ENCODE data around the gene SIPA1L3. TPM values are rescaled to one million over a fixed set of nuclear protein-coding genes. Genes with fewer than 3 reads are reported as not detected.

SIPA1L3 gene
- total RNA-seq, 1 experiment from 2014 or later: 36.0 TPM

- no peaks in the 10 kb centered on the region for H3K9me3 Mint-ChIP-seq (ENCODE audit: unreplicated experiment)
- H3K27me3 Mint-ChIP-seq (ENCODE audit: insufficient read depth, unreplicated experiment): no peaks in the 10 kb centered on the region
- POLR2A ChIA-PET: no interaction called here
- no peak overlapping the region for H3K27ac Mint-ChIP-seq (ENCODE audit: low read depth, unreplicated experiment)
- no peaks in the 10 kb centered on the region for H3K4me1 Mint-ChIP-seq (ENCODE audit: insufficient read depth, unreplicated experiment)
- no peak overlapping the region for H3K4me3 Mint-ChIP-seq (ENCODE audit: unreplicated experiment)
- TF ChIP-seq CTCF (IDR thresholded peaks at IDR 0.05; ENCODE audit: unreplicated experiment): no peak
- BruUV-seq (replicated peaks): no TSS peak
- CTCF ChIA-PET: interaction anchor here (1.1 kb wide), 1 partner anchor 13 kb away, joined by 3 read pairs; no protein-coding TSS in a partner anchor
- peaks cover 27% of the 10 kb centered on the region for H3K36me3 Mint-ChIP-seq (ENCODE audit: insufficient read depth, unreplicated experiment)
- DNase-seq (ENCODE audit: unreplicated experiment): no peak
- intact Hi-C loops (cut with micrococcal nuclease): no loop called here
Observed at GRCh38 chr19:38120471-38121025, 213.5 kb downstream of the SIPA1L3 start.

GRCh38 chr19:38122402-38123093 lies 215.5 kb downstream of the SIPA1L3 start:
- no TSS peak for BruUV-seq (replicated peaks)
- Mint-ChIP-seq H3K27ac (ENCODE audit: low read depth, unreplicated experiment) (no peak overlapping the region), H3K4me1 (ENCODE audit: insufficient read depth, unreplicated experiment) (no peaks in the 10 kb centered on the region), H3K36me3 (ENCODE audit: insufficient read depth, unreplicated experiment) (peaks cover 28% of the 10 kb centered on the region), H3K9me3 (ENCODE audit: unreplicated experiment) (no peaks in the 10 kb centered on the region), H3K4me3 (ENCODE audit: unreplicated experiment) (no peak overlapping the region), H3K27me3 (ENCODE audit: insufficient read depth, unreplicated experiment) (no peaks in the 10 kb centered on the region)
- no peak for TF ChIP-seq CTCF (IDR thresholded peaks at IDR 0.05; ENCODE audit: unreplicated experiment)
- intact Hi-C loops (cut with micrococcal nuclease): no loop called here
- DNase-seq (ENCODE audit: unreplicated experiment): no peak
- CTCF ChIA-PET: interaction anchor here (0.6 kb wide), 1 partner anchor 24 kb away, joined by 3 read pairs; no protein-coding TSS in a partner anchor
- POLR2A ChIA-PET: no interaction called here

- no peaks in the 10 kb centered on the region for H3K9me3 Mint-ChIP-seq (ENCODE audit: unreplicated experiment)
- H3K4me1 Mint-ChIP-seq (ENCODE audit: insufficient read depth, unreplicated experiment): no peaks in the 10 kb centered on the region
- intact Hi-C loops (cut with micrococcal nuclease): no loop called here
- POLR2A ChIA-PET: no interaction called here
- peaks cover 22% of the 10 kb centered on the region for H3K36me3 Mint-ChIP-seq (ENCODE audit: insufficient read depth, unreplicated experiment)
- CTCF ChIA-PET: interaction anchor here (0.6 kb wide), 1 partner anchor 10 kb away, joined by 3 read pairs; no protein-coding TSS in a partner anchor
- H3K27me3 Mint-ChIP-seq (ENCODE audit: insufficient read depth, unreplicated experiment): no peaks in the 10 kb centered on the region
- BruUV-seq (replicated peaks): no TSS peak
- no peak for DNase-seq (ENCODE audit: unreplicated experiment)
- no peak overlapping the region for H3K27ac Mint-ChIP-seq (ENCODE audit: low read depth, unreplicated experiment)
- TF ChIP-seq CTCF (IDR thresholded peaks at IDR 0.05; ENCODE audit: unreplicated experiment): no peak
- no peak overlapping the region for H3K4me3 Mint-ChIP-seq (ENCODE audit: unreplicated experiment)
Observed at GRCh38 chr19:38125238-38125637, 218.2 kb downstream of the SIPA1L3 start.

GRCh38 chr19:38130399-38130798 lies 223.4 kb downstream of the SIPA1L3 start:
- H3K4me1 Mint-ChIP-seq (ENCODE audit: insufficient read depth, unreplicated experiment): peaks cover 9% of the 10 kb centered on the region
- no peak overlapping the region for H3K27ac Mint-ChIP-seq (ENCODE audit: low read depth, unreplicated experiment)
- no peak for DNase-seq (ENCODE audit: unreplicated experiment)
- no TSS peak for BruUV-seq (replicated peaks)
- no peak overlapping the region for H3K4me3 Mint-ChIP-seq (ENCODE audit: unreplicated experiment)
- no peak for TF ChIP-seq CTCF (IDR thresholded peaks at IDR 0.05; ENCODE audit: unreplicated experiment)
- intact Hi-C loops (cut with micrococcal nuclease): no loop called here
- no peaks in the 10 kb centered on the region for H3K27me3 Mint-ChIP-seq (ENCODE audit: insufficient read depth, unreplicated experiment)
- no peaks in the 10 kb centered on the region for H3K9me3 Mint-ChIP-seq (ENCODE audit: unreplicated experiment)
- peaks cover 14% of the 10 kb centered on the region for H3K36me3 Mint-ChIP-seq (ENCODE audit: insufficient read depth, unreplicated experiment)
- POLR2A ChIA-PET: no interaction called here
- CTCF ChIA-PET: interaction anchor here (0.7 kb wide), 1 partner anchor 208 kb away, joined by 3 read pairs; no protein-coding TSS in a partner anchor
